NCI-H2029 (cell line): ENCODE results near the gene G3BP1.
"Not testable (repeated sequence)": the region's sequence is repeated elsewhere in the genome, so short reads cannot be mapped to it uniquely, and the experiment has no call there.

Source experiments
- DNase-seq: peaks from one replicate; lab custom pipeline; 2025; lab: John Stamatoyannopoulos, UW

The G3BP1 gene

DNA sequence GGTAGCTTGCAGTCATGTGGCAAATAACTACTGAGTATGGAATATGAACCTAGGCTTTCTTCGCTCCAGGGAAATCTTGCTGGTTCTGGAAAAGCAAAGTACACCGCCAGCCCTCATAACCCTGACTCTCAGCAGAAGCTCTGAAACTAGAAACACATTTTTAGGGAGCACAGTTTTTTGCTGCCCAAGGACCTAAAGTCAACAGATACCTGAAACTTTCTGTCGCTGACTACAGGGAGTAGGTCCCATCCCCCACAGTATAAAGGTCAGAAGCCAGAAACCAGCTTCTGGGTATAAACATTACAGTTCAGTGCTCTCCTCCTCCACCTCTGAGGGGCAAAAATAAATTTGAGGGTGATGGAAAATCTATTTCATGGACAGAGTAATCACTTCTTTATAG is 16.4 kb upstream of the G3BP1 start:
- no peak for DNase-seq

DNA sequence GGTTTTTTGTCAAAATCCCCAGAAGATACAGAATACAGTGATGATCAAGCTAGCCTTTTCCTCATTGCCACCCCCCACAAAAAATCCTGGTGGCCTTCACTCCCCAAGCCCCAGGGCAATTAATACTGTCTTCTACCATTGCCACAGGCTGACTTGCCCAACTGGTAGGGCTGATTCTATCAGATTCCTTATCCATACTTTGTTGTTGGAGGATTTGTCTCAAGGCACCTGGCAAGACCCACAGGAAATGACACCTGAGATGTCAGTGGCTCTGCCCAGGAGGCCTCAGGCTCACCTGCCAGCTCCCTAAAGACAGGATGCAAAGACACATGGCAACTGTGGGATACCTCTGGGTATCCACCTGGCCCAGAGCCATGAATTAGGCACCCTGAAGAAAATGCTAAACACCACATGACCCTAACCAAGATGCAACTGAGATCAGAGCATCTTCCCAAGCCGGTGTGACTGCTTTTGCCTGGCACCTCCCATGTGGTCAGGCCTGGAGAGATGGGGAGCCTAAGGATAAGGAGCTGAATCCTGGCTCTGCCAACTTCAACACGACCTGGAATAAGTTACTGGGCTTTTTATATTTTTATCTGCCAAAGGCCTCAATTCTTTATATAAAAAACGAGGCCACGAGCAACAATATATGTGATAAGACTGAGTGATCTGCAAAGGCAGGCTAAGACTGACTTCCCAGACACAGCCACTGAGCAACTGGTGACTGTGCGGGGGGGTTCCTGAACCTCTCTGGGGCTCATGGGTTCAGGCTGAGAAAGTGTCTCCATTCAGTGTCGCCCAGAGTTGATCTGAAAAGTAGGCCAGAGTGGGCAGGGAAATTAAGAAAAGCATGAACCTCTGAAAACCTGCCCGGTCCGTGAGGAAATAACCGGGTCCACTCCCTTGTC is 14.3 kb upstream of the G3BP1 start:
- no peak for DNase-seq

DNA sequence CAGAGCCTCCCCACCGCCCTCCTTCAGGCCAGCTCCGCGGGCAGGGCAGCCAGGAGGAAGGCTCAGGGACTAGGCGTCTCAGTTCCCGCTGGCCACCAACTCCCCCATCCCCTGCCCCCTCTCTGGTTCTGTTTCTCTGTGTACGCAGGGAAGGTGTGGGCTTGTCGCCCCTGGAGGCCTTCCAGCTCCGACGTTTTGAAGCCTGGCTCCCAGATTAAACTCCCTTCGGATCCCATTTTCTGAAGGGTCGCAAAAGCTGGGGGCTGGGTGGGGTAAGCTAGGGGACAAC is 13.7 kb upstream of the G3BP1 start:
- DNase-seq, result no peak

DNA sequence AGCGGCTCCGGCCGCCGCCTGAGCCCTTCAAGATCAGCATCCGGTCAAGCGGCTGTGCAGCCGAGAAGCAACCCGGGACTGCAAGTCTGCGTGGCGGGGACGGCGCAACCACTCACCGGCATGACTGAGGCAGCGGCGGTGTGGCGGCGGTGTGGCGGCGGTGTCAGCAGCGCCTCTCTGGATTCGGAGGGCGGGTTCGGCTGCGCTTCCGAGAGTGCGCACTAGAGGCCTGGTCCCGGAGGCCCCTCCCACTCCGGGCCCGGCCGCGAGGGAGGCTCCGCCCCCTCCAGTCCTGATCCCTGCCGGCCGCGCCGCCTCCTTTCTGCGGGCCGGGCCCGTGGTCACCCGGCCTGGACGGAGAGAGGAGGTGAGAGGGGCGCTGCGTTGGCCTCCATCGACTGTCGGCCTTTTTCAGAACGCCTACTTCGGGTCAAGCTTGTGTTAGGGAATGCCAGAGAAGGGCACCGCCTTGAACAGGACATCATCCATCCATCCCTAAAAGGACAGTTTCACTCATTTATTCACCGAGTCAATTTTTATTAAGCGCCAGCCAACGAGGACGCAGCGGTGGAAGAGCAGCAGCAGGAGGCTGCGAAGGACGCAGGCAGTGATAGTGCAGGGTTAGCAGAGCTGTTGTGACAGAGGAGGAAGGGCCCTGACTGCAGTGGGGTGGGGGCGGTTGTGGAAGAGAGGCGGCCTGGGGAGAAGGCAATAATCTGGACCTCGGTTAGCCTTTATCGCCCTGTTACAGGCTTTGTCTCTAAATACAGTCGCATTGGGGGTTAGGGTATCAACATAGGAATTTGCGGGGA is 13.1 kb upstream of the G3BP1 start, which contains the start of gene ATOX1:
TSS of gene ATOX1 (minus strand) at position 202 of the 812 bp plus-strand sequence. CDS start at position 122, 80 bp downstream.
- peak; percentile 79 for DNase-seq

DNA sequence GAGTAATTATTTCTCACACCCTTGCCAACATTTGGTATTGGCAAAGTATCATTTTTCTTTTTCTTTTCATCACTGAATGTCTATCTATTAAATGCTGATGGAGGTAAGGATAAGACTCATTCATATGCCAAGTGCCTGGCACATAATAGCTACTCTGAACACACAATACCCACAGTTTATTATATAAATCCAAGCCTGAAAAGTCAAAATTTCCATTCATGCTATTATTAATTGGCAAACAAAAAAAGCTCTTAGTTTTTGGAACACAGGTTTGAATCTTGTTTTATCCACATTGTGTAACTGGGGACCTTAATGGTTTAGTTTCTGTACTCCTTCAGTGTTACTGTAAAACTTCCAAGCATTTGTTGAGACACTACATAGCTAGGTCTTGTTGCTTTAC is 7.0 kb upstream of the G3BP1 start:
- no peak for DNase-seq

DNA sequence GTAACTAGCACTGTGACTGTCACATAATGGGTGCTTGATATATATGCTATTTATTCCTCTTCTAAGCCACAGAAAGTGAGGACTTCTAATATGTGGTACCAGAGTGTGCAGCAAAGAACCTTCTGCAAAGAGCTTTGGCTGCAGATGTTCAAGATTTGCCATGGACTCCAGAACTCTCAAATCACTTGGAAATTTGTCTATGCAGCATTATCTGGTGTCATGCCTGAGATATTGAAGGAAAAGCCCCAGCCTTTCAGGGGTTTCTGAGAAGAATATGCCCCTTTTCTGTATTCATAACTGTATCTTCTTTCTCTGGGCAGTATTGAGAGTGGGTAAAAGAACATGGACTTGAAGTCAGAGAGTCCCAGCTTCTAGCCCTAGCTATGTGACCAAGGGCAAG is 4.8 kb upstream of the G3BP1 start:
- no peak for DNase-seq

DNA sequence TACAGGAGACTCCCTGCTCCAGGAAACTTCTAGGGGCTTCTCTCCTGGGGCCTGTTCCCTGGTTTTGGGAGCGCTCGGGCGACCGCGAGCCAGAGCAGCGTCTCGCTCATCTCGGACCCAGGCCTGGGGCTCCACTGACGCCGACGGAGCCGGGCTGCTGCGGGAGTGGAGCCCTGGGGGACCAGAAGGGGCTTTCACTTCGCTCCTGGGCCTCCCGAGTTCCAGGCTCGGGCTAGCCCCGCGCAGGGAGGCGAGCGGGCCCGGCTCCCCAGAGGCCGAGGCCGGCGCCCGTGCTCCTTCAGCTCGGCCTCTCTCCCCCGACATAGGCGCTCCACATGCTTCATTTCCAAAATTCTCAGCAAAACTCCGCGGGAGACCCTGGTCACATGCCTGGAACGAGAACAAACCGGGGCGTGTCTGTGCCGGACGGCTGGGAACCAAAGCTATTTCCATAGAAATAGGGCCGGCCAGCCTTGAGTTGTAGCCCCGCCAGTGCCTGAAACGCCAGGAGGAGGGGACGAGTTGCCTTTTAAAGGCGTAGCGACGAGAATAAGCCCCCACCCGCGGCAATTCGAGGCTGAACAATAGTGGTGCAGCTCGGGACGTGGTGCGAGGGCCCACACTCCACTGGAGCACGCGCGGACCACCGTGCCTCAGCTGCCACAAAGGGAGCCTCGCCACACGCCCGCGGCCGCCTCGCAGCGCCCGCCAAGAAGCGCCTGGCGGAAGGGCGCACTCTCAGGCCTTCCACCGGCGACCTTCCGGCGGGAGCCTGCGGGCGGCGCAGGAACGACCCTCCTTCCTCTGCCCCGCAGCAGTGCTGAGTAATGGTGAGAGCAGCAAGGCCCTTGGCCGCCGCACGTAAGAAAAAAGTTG is 1.1 kb upstream of the G3BP1 start:
- DNase-seq, result peak; percentile 60

DNA sequence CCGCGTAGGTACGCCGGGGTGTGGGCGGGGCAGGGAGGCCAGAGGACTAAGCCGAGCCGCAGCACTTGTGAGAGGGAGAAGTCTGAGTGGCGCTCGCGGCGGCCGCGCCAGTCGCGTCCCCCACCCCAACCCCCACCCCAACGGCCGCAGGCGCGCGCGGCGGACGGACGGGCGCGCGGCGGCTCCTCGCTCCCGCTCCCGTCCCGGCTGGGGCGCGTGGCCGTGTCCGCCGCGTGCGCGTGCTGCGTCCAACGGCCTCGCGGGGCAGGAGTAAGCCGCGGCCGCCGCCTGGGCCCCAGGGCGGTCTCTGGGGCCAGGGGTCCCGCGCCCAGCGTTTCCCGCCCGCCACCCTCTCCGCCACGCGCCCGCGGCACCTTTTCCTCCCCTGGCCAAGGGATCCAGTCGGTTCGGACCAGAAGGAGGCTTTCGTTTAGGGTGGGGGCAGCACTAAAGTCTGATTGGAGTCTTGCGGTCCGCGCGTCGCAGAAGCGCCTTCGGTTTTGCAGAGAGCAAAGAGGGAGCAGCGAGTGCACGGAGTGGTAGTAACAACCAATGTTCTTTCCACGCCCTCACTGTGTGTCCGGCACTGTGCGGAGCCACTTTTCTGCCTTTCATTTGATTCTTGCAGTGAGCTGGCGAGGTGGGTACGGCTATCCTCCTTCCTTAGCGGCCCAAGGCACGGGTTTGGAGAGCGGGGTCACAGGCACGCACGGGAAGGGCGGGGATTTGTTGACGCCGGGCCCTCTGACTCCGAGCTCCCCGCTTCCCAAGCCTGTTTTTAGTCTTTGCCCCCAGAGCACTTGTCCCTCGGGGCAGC is 483 bp downstream of the G3BP1 start:
- peak; percentile 12 for DNase-seq

DNA sequence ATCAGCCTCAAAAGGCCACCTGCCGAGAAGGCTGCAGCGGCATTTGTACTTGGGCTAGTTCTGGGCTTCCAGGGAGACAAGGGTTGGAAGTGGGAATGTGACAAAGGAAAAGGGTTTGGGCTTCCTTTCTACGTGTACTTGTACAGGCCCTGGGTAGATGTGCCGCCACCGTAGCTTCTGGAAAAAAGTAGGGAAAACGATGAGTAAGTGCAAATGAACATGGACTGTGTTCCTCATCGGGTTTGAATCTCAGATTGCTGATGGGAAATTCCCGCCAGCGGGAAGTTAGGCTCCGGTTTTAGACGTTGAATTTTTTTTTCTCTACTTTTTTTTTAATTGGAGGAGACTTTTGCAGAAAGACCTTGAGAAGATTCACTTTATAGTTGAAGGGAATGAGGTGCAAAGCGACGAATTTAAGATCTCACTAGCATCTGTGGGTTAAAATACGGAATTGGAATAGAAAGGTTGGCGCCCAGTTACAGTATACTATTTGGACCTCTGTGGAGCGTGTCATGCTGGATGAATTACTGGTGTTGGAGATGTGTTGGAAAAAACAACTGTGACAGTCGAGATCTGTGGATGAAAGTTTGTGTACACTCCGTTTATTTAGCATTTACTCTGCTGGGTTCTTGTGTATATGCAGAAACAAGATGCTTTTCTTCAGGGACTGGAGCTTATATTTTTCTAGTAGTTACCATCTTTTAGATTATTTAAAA is 1.2 kb downstream of the G3BP1 start:
- no peak for DNase-seq

DNA sequence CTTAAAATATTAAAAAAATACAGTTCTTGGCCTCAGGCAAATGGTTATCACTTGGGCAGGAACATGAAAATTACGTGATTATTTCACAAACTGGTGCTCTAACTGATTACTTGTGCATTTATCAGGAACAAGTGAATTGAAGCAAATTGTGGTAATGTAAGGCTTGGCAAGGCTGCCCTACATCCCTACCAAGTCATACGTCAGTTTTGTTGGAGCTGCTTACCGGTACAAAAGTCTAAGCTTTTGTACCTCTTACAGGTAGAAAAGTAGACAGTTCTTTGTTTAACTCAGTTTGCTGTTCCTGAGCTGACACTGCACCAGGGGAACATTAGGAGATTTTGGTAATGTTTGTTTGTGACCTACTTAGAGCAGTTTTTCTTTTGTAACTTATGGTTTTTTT is 2.2 kb downstream of the G3BP1 start:
- DNase-seq, result no peak

DNA sequence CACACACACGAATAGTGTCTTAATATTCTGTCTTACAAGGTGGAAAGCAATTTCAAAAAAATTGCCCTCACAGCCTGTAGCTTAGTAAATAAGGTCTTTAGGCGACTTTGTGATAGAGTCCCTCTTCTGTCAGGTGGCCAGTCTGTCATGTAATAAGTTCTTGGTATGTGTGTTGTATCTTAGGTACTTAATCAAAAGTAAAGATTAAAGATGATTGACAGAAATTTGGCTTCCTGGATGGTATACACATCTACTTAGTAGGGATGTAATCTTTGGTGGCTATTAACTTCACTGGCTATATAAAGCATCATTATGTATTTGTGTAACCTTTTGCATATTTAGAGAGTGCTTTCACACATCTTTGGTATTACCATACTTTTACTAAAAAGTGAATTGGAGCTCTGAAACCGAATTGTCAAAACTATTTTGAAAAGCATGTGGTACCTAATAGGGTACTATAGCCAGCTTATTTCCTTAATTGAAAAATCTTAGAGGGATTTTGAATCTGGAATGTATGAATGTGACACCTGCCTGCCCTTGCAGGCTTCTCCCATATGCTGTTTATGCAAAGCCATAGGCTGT is 3.4 kb downstream of the G3BP1 start:
- DNase-seq, result no peak

DNA sequence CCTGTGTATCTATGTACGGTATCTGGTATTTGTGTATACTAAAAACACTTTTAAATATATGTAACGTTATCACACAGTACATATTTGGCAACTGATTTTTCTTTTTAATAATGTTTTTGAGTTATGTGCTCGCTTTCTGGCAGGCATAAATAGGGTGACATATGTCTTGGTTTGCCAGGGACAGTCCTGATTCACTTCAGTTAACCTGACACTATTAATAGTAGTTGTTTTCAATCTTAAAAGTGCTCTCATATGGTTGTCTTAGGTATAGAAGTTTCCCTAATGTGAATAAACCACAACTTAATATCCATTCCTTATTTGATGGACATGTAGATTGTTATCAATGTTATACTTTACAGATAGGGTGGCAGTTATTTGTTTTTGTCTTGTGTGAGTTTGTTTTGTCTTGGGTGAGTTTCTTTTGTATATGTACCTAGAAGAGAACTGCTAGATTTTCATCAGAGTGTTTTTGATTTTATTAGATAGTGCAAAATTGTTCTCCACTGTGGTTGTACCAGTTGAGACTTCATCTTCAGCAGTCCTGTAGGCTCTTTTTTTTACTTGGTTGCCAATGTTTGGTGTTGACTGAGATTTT is 7.9 kb downstream of the G3BP1 start:
- DNase-seq, result no peak

DNA sequence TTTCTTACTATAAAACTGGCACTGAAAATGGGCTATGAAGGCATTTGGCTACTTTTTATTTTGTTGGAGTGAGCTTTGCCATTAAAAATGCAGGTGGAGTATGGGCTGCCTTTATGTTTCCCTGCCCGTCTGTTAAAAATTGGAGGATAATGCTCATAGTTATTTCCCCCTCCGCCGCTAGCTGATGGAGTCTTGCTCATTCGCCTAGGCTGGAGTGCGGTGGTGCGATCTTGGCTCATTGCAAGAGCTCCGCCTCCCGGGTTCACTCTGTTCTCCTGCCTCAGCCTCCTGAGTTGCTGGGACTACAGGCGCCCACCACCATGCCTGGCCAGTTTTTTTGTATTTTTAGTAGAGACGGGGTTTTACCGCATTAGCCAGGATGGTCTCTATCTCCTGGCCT is 8.6 kb downstream of the G3BP1 start:
- DNase-seq, result no peak

DNA sequence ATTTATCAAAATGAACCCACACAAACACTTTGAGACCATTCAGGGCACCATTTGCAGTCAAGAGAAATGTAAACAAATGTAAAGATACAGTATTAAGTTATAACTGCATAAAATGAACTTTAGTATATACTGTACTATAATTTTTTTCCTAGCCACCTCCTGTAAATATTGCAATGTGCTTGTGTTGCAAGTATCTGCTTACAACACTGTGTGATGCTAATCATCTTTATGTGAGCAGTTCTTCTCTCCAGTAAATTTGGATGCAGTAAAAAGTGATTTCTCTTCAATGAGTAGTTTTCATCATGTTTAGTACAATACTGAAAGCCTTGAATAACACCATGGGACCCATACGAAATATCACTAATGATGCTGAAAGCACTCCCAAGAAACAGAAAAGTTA is 9.4 kb downstream of the G3BP1 start:
- no peak for DNase-seq

DNA sequence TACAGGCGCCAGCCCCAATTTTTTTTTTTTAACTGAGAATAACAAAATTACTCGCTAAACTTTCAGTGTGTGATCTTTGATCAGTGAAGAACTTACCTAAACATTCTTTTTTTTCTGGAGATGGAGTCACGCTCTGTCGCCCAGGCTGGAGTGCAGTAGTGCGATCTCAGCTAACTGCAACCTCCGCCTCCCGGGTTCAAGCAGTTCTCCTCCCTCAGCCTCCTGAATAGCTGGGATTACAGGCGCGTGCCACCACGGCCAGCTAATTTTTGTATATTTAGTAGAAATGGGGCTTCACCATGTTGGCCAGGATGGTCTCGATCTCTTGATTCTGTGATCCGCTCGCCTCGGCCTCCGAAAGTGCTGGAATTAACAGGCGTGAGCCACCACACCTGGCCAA is 11.9 kb downstream of the G3BP1 start:
- not testable (repeated sequence) for DNase-seq

DNA sequence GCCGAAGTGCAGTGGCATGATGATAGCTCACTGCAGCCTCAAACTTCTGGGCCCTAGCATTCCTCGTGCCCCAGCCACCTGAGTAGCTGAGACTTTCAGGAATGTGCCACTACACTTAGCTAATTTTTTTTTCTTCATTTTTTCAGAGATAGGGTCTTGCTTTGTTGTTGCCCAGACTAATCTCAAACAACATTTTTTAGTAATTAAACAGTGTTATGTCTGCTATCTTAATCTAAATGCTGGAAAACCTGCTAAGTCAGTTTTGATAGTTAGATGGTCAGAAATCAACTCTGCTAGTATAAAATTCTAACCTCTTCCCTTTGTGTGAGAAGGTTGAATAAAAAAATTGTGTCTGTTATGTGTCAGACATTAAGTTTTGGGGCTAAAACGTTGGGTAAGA is 12.4 kb downstream of the G3BP1 start:
- DNase-seq, result no peak

DNA sequence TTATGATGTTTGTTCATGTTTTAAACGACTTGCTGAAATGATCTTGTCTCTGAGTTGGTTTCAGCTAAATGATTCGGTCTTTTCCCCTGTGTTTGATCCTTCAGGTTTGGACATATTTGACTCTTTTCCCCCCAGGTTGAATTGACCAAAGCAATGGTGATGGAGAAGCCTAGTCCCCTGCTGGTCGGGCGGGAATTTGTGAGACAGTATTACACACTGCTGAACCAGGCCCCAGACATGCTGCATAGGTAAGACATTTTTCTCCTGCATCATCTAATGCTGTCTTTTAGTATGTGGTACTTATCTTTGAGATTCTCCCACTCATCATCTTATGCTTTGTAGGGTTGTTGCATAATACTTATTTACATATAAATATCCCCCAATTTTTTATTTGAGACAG is 14.7 kb downstream of the G3BP1 start:
- no peak for DNase-seq

DNA sequence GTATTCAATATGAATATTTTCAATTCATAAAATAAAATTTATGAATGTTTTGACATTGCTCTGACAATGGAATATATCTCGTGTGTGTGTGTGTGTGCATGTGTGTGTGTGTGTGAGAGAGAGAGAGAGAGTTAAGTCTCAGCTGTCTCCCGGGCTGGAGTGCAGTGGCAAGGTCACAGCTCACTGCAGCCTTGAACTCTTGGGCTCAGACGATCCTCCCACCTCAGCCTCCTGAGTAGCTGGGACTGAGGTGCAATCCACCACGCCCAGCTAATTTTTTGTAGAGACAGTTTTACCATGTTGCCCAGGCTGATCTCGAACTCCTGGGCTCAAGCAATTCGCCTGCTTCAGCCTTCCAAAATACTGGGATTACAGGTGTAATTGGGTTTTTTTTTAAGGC is 16.1 kb downstream of the G3BP1 start:
- no peak for DNase-seq

DNA sequence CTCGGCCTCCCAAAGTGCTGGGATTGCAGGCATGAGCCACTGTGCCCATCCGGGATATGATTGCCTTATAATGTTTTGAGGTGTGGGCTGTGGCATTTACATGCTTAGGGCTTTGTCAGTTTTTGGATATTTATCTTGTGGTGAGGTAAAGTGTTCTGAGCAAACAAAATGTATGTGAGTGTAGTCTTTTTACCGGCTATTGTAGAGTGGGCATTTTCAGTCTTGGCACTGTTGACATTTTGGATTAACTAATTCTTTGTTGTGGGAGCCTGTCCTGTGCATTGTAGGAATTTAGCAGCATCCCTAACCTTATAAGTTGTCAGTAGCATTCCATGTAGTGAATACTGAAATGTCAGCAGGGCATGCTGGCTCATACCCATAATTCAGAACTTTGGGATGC is 21.6 kb downstream of the G3BP1 start:
- DNase-seq, result no peak

DNA sequence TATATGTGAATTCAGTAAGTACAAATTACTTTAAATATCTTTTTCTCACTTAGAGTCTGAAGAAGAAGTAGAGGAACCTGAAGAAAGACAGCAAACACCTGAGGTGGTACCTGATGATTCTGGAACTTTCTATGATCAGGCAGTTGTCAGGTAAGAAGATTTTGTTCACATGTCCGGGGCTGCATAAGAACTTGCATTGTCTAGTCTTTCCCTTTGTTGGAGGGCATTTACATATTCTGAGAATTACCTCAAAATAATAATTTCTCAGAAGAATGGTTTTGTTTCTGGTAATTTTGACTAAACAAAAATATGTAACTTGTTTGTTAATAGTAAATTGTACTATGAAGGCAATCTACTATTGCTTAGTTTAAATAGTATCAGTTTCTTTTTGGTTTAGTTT is 23.7 kb downstream of the G3BP1 start:
- no peak for DNase-seq
